ENCODE measurements around the gene SLC22A8. TPM values are rescaled to one million over a fixed set of nuclear protein-coding genes. Genes with fewer than 3 reads are reported as not detected.
A peak's percentile ranks its signal among the peaks of the same experiment; 100 is the strongest.

The SLC22A8 gene
- total RNA-seq, 1 donor from 2014 or later, result not detected

DNA sequence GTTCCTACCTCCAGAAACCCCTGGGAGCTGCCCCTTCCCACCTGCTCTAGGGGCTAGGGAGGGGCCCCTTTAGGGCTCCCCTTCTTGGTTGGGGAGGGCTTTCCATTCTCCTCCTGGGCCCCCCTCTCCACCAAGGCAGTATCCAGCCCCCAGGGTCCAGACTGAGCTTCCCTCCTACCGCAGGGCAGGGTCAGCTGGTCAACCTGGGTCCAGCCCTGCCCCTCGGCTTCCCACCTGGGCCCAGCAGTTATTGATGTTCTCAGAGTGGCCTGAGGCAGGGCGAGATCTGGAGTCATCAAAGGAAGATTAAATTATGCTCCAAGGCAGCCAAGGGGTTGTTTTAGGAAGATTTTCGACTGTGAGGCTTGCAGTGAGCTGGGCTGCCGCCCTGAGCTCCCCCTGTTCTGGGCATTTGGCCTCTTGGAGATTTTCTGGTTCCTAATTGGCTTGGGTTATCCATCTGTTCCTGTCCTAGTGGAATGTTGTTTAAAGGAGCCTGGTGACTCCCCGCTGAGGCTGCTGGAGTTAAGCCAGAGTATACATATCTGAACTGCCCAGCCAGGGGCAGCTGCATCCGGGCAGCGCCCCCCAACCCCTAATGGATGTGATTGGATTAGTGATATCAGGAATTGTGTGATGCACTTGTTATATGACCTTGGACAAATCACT is 1.8 kb upstream of the SLC22A8 start:
- Mint-ChIP-seq H3K4me1 (peaks cover 34% of the 10 kb centered on the region), H3K36me3 (no peaks in the 10 kb centered on the region), H3K27ac (no peak overlapping the region), H3K27me3 (ENCODE audit: insufficient read depth, low read depth) (peaks cover 9% of the 10 kb centered on the region), H3K9me3 (no peaks in the 10 kb centered on the region), H3K4me3 (no peak overlapping the region)
- peaks cover 29% of the 10 kb centered on the region for H3K4me1 ChIP-seq
- H3K79me2 ChIP-seq (ENCODE audit: low read depth), result no peaks in the 10 kb centered on the region
- DNase-seq (ENCODE audit: low spot score), result peak; percentile 64
- H3K27me3 ChIP-seq, result peaks cover 9% of the 10 kb centered on the region
- H3K27ac ChIP-seq, result no peak overlapping the region
- no peaks in the 10 kb centered on the region for H3K9me3 ChIP-seq (ENCODE audit: low read depth)
- no peak overlapping the region for H3K4me3 ChIP-seq
- TF ChIP-seq, protein P1, sequence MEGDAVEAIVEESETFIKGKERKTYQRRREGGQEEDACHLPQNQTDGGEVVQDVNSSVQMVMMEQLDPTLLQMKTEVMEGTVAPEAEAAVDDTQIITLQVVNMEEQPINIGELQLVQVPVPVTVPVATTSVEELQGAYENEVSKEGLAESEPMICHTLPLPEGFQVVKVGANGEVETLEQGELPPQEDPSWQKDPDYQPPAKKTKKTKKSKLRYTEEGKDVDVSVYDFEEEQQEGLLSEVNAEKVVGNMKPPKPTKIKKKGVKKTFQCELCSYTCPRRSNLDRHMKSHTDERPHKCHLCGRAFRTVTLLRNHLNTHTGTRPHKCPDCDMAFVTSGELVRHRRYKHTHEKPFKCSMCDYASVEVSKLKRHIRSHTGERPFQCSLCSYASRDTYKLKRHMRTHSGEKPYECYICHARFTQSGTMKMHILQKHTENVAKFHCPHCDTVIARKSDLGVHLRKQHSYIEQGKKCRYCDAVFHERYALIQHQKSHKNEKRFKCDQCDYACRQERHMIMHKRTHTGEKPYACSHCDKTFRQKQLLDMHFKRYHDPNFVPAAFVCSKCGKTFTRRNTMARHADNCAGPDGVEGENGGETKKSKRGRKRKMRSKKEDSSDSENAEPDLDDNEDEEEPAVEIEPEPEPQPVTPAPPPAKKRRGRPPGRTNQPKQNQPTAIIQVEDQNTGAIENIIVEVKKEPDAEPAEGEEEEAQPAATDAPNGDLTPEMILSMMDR (IDR thresholded peaks at IDR 0.05), result no peak
- TF ChIP-seq EZH2 (IDR thresholded peaks at IDR 0.05), result no peak
- no peak for TF ChIP-seq EZH2phosphoT487 (IDR thresholded peaks at IDR 0.05)
- H3F3A ChIP-seq (ENCODE audit: low read depth), result peaks cover 18% of the 10 kb centered on the region
- no peak overlapping the region for H2AFZ ChIP-seq (replicated peaks)
- no peak overlapping the region for H3K9ac ChIP-seq
- H4K20me1 ChIP-seq (ENCODE audit: low read depth), result peaks cover 6% of the 10 kb centered on the region
- H3K36me3 ChIP-seq, result no peaks in the 10 kb centered on the region
- peak overlapping the region; percentile 65 for H3K4me2 ChIP-seq

DNA sequence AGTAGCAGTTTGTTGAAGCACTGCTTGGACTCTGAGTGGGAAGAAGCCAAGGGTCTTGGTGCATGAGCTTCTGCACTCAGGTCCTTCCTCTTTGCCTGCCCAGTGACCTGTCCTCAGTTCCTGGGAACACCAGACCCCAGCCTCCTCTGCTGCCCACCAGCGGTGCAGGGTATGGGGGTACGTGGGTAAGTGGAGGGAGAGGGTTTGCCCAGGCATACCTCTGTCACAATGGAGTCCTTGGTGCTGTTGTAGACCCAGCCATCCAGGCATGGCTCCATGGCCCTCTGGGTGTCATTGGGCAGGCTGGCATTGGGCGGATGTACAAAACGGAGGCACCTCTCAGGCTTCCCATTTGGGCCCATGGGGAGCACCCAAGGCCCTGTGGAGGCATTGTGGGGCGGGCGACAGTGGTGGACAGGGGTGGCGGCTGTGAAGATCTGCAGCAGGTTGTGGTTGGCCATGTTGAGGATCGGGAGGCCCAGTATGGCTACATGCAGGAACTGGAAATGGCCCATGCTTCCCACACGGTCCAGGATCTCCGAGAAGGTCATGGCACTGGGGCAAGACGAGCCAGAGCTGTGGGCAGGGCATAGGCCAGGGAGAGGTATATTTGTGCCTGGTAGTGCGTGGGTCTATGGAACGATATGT is 1.1 kb downstream of the SLC22A8 start:
- Histone ChIP-seq H3K9ac (no peak overlapping the region), H3K4me1 (peaks cover 30% of the 10 kb centered on the region), H3K27ac (no peak overlapping the region), H4K20me1 (ENCODE audit: low read depth) (peaks cover 6% of the 10 kb centered on the region), H3K4me3 (no peak overlapping the region), H3K27me3 (no peaks in the 10 kb centered on the region), H2AFZ (replicated peaks) (no peak overlapping the region), H3K4me2 (no peak overlapping the region), H3K36me3 (no peaks in the 10 kb centered on the region), H3K9me3 (ENCODE audit: low read depth) (no peaks in the 10 kb centered on the region), H3K79me2 (ENCODE audit: low read depth) (no peaks in the 10 kb centered on the region), H3F3A (ENCODE audit: low read depth) (peaks cover 18% of the 10 kb centered on the region)
- Mint-ChIP-seq H3K9me3 (no peaks in the 10 kb centered on the region), H3K27ac (peak overlapping the region; percentile 77), H3K4me1 (peaks cover 39% of the 10 kb centered on the region), H3K36me3 (no peaks in the 10 kb centered on the region), H3K27me3 (ENCODE audit: insufficient read depth, low read depth) (peaks cover 6% of the 10 kb centered on the region), H3K4me3 (peak overlapping the region; percentile 11)
- TF ChIP-seq, protein P1 (IDR thresholded peaks at IDR 0.05), result no peak
- TF ChIP-seq EZH2 (IDR thresholded peaks at IDR 0.05) (no peak), EZH2phosphoT487 (IDR thresholded peaks at IDR 0.05) (no peak)
- no peak for DNase-seq (ENCODE audit: low spot score)

DNA sequence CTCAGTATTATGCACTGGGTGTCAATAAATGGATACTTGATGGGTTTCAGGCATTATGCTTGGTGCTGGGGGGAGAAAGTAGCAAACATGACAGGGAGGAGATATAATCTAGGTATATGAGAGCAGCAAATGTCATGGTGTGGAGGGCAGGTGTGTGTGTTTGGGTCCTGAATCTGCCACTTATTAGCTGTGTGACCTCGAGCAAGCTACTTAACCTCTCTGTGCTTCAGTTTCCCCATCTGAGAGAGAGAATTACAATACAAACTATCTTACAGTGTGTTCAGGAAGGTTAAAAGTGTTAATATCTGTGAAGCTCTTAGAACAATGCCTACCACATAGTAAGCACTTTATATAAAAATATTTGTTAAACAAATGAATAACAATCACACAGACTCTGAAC is 2.8 kb downstream of the SLC22A8 start:
- no peak overlapping the region for H3K27ac Mint-ChIP-seq

More for the DNA sequence above, 2.8 kb downstream of the SLC22A8 start:
- no peaks in the 10 kb centered on the region for H3K79me2 ChIP-seq (ENCODE audit: low read depth)
- H3K9ac ChIP-seq, result no peak overlapping the region
- no peak overlapping the region for H3K4me2 ChIP-seq
- H3K27me3 ChIP-seq, result no peaks in the 10 kb centered on the region
- TF ChIP-seq EZH2 (IDR thresholded peaks at IDR 0.05) (no peak), EZH2phosphoT487 (IDR thresholded peaks at IDR 0.05) (no peak)
- TF ChIP-seq, protein P1 (IDR thresholded peaks at IDR 0.05), result no peak
- H3K36me3 ChIP-seq, result no peaks in the 10 kb centered on the region
- no peak overlapping the region for H3K27ac ChIP-seq
- H2AFZ ChIP-seq (replicated peaks), result no peak overlapping the region
- Mint-ChIP-seq H3K4me3 (no peak overlapping the region), H3K27me3 (ENCODE audit: insufficient read depth, low read depth) (peaks cover 8% of the 10 kb centered on the region), H3K4me1 (peaks cover 33% of the 10 kb centered on the region), H3K9me3 (no peaks in the 10 kb centered on the region), H3K36me3 (no peaks in the 10 kb centered on the region)
- H4K20me1 ChIP-seq (ENCODE audit: low read depth), result peaks cover 6% of the 10 kb centered on the region
- no peaks in the 10 kb centered on the region for H3K9me3 ChIP-seq (ENCODE audit: low read depth)
- H3K4me1 ChIP-seq, result peaks cover 34% of the 10 kb centered on the region
- H3K4me3 ChIP-seq, result no peak overlapping the region
- DNase-seq (ENCODE audit: low spot score), result no peak
- peaks cover 18% of the 10 kb centered on the region for H3F3A ChIP-seq (ENCODE audit: low read depth)

Data from neural progenitor cell (in vitro differentiated cells).